ENCODE data around the gene H2BK1. TPM values are rescaled to one million over a fixed set of nuclear protein-coding genes. Genes with fewer than 3 reads are reported as not detected.

H2BK1 gene
- total and polyA plus RNA-seq, 7 donors, result not detected

DNA sequence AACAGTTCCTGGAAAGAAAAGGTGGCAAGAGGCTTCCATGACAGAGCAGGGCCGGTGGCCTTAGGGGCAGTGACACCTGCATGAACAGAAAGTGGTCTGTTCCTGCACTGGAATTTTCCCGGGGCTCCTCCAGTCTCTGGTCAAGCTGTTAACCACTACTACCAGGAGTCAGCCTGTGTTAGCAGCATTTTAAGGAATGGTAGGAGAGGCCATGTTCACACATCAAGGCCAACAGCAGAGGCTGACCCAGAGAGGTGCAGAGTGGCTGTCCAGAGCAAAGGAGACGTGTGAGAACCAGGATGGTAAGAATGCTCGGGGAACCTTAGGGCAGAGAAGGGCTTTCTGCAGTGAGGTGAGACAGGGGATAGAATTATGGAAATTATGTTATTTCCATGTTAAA is 8.5 kb downstream of the H2BK1 start:
- H3K36me3 ChIP-seq, result no peaks in the 10 kb centered on the region
- H3K4me1 ChIP-seq, result peaks cover 0 to 11% (median 9%) of the 10 kb centered on the region in 4 donors
- intact Hi-C loops (cut with DNase I), result no loop called here
- no peak overlapping the region for H3K27ac ChIP-seq
- no peak for DNase-seq
- 81 to 90% methylated on average over 4 of the region's 4 CpGs for WGBS, 2 donors
- H3K9me3 ChIP-seq, result no peaks in the 10 kb centered on the region
- H3K4me3 ChIP-seq, result no peak overlapping the region
- TF ChIP-seq, protein P1, sequence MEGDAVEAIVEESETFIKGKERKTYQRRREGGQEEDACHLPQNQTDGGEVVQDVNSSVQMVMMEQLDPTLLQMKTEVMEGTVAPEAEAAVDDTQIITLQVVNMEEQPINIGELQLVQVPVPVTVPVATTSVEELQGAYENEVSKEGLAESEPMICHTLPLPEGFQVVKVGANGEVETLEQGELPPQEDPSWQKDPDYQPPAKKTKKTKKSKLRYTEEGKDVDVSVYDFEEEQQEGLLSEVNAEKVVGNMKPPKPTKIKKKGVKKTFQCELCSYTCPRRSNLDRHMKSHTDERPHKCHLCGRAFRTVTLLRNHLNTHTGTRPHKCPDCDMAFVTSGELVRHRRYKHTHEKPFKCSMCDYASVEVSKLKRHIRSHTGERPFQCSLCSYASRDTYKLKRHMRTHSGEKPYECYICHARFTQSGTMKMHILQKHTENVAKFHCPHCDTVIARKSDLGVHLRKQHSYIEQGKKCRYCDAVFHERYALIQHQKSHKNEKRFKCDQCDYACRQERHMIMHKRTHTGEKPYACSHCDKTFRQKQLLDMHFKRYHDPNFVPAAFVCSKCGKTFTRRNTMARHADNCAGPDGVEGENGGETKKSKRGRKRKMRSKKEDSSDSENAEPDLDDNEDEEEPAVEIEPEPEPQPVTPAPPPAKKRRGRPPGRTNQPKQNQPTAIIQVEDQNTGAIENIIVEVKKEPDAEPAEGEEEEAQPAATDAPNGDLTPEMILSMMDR (IDR thresholded peaks at IDR 0.05), result no peak
- TF ChIP-seq POLR2A (IDR thresholded peaks at IDR 0.05), result no peak
- no peak for TF ChIP-seq EP300 (IDR thresholded peaks at IDR 0.05)
- no peak for TF ChIP-seq POLR2AphosphoS5 (IDR thresholded peaks at IDR 0.05)
- peaks cover 0 to 30% (median 0%) of the 10 kb centered on the region in 3 donors for H3K27me3 ChIP-seq

GRCh38 chr7:151201344-151201743 is 8.9 kb downstream of the H2BK1 start:
- Histone ChIP-seq H3K4me3 (no peak overlapping the region), H3K27me3 (peaks cover 0 to 30% (median 0%) of the 10 kb centered on the region in 3 donors), H3K36me3 (no peaks in the 10 kb centered on the region), H3K27ac (no peak overlapping the region), H3K9me3 (no peaks in the 10 kb centered on the region), H3K4me1 (peaks cover 0 to 11% (median 9%) of the 10 kb centered on the region in 4 donors)
- WGBS, 2 donors, result 79 to 87% methylated on average over 3 of the region's 3 CpGs
- TF ChIP-seq, protein P1 (IDR thresholded peaks at IDR 0.05), result no peak
- TF ChIP-seq POLR2A (IDR thresholded peaks at IDR 0.05) (no peak), EP300 (IDR thresholded peaks at IDR 0.05) (no peak), POLR2AphosphoS5 (IDR thresholded peaks at IDR 0.05) (no peak)
- no peak for DNase-seq
- intact Hi-C loops (cut with DNase I), result no loop called here

DNA sequence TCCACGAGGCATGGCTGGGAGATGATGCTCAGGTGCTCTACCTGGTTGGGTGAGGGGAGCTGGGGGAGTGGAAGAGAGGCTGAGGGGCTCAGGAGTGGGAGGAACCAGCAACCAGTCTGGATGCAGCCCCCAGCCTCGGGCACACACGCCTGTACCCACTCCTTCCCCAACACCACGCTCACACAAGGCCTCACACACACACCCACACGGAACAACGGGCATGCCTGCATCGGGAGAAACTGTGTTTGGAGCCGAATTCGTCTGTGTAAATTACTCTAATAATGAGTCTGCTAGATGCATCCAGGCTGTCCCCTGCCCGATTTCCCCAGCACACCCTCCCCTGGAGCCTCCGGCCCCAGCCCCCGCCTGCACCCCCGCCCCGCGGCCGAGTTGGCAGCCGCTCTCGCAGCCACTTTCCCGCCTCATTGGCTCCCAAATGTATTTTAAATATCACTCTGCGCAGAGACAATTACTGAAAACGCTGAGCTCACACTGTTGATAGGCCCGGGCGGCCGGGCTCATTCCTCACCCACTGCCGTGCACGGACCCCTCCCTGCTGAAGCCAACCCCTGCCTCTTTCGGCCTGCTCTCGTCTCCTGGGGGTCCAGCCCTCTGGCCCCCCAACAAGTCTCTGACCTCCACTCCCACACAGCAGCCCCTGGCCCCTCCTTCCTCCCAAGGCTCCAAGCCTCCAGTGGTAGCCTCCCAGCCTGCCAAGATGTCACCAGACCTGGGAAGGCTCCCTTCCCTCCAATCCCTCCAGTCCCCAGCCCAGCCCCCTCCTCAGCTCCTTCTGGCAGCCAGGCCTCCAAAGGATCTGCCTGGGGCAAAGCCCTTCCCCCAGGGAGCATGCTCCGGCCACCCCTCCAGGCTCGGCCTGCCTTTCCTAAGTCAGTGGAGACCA is 11.1 kb downstream of the H2BK1 start:
- Histone ChIP-seq H3K36me3 (no peaks in the 10 kb centered on the region), H3K27me3 (peaks cover 0 to 23% (median 7%) of the 10 kb centered on the region in 3 donors), H3K4me1 (peaks cover 0 to 11% (median 9%) of the 10 kb centered on the region in 4 donors), H3K27ac (no peak overlapping the region), H3K4me3 (no peak overlapping the region), H3K9me3 (no peaks in the 10 kb centered on the region)
- TF ChIP-seq EP300 (IDR thresholded peaks at IDR 0.05) (no peak), POLR2AphosphoS5 (IDR thresholded peaks at IDR 0.05) (no peak), POLR2A (IDR thresholded peaks at IDR 0.05) (no peak)
- TF ChIP-seq, protein P1 (IDR thresholded peaks at IDR 0.05), result no peak
- WGBS, 2 donors, result 65 to 66% methylated on average over 30 of the region's 30 CpGs
- intact Hi-C loops (cut with DNase I), result no loop called here
- DNase-seq, result no peak

GRCh38 chr7:151197932-151198331 is 12.4 kb downstream of the H2BK1 start:
- Histone ChIP-seq H3K36me3 (no peaks in the 10 kb centered on the region), H3K4me1 (peaks cover 0 to 11% (median 9%) of the 10 kb centered on the region in 4 donors), H3K9me3 (no peaks in the 10 kb centered on the region), H3K27me3 (peaks cover 0 to 11% (median 7%) of the 10 kb centered on the region in 3 donors), H3K27ac (no peak overlapping the region), H3K4me3 (no peak overlapping the region)
- DNase-seq, result no peak
- no peak for TF ChIP-seq POLR2A (IDR thresholded peaks at IDR 0.05)
- TF ChIP-seq, protein P1 (IDR thresholded peaks at IDR 0.05), result no peak
- TF ChIP-seq POLR2AphosphoS5 (IDR thresholded peaks at IDR 0.05), result no peak
- TF ChIP-seq EP300 (IDR thresholded peaks at IDR 0.05), result no peak
- intact Hi-C loops (cut with DNase I), result no loop called here

All from sigmoid colon (tissue), 7 donors.